ENCODE measurements around the gene C1QTNF4. TPM values are rescaled to one million over a fixed set of nuclear protein-coding genes. Genes with fewer than 3 reads are reported as not detected.

Gene C1QTNF4
- polyA plus RNA-seq, 1 donor (not counting 4 experiments of a cell fraction or from before 2014, with no cell fraction given), result not detected

DNA sequence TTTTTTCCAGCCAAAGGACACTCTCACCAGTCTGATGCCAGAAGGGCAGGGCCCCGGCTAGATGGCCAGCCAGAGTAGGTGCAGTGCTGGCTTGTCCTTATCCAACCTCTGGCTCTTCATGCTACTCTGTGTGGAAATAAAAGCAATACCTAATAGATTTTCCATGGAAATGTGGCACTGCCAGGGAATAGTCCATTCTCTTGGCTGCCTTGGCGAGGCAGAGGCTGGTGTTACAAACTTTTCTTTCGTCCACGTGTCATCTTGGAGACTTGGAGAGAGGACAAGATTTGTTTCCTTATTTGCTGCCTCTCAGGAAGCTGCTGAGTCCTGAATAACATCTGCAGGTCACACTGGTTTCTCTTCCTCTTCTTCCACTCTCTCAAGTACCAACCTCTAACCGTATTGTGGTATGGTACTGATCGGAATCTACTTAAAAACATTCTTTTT, 17.2 kb upstream of the C1QTNF4 start:
- FAIRE-seq (no peak), DNase-seq (ENCODE audit: low read depth, low spot score) (no peak)
- H4K20me1 ChIP-seq (ENCODE audit: control insufficient read depth, extremely low read depth, insufficient read depth, low read length), result no peaks in the 10 kb centered on the region
- TF ChIP-seq EZH2 (IDR thresholded peaks at IDR 0.05; ENCODE audit: low read length), result no peak
- no peaks in the 10 kb centered on the region for H3K9me1 ChIP-seq (ENCODE audit: control insufficient read depth, extremely low read depth, insufficient read depth, low read length)
- no peaks in the 10 kb centered on the region for H3K9me3 ChIP-seq (ENCODE audit: control insufficient read depth, low read depth, low read length)
- no peaks in the 10 kb centered on the region for H3K27me3 ChIP-seq (ENCODE audit: control insufficient read depth, extremely low read depth, insufficient read depth, low read length)
- no peaks in the 10 kb centered on the region for H3K36me3 ChIP-seq (ENCODE audit: control insufficient read depth in 2 of 2, extremely low read depth in 1 of 2, insufficient read depth in 2 of 2, low read length in 2 of 2)
- dilution Hi-C loops (cut with MboI; ENCODE audit: extremely low pct_ligation_motif_present, low sequenced_read_pairs), result no loop called here
- H3K4me2 ChIP-seq (ENCODE audit: control insufficient read depth, extremely low read depth, insufficient read depth, low read depth, low read length), result no peak overlapping the region
- H3K79me2 ChIP-seq (ENCODE audit: control insufficient read depth, insufficient read depth, low read length), result no peaks in the 10 kb centered on the region
- H2AFZ ChIP-seq (ENCODE audit: control insufficient read depth, low read length), result no peak overlapping the region
- H3K4me1 ChIP-seq (ENCODE audit: control insufficient read depth, extremely low read depth, insufficient read depth, low read length), result no peaks in the 10 kb centered on the region
- no peak overlapping the region for H3K27ac ChIP-seq (ENCODE audit: control insufficient read depth, insufficient read depth, low read length)
- H3K4me3 ChIP-seq (ENCODE audit: control insufficient read depth in 2 of 3, extremely low read depth in 1 of 3, insufficient read depth in 2 of 3, low read depth in 1 of 3, low read length in 3 of 3), result no peak overlapping the region
- H3K9ac ChIP-seq (ENCODE audit: control insufficient read depth, extremely low read depth, insufficient read depth, low read length), result no peak overlapping the region

DNA sequence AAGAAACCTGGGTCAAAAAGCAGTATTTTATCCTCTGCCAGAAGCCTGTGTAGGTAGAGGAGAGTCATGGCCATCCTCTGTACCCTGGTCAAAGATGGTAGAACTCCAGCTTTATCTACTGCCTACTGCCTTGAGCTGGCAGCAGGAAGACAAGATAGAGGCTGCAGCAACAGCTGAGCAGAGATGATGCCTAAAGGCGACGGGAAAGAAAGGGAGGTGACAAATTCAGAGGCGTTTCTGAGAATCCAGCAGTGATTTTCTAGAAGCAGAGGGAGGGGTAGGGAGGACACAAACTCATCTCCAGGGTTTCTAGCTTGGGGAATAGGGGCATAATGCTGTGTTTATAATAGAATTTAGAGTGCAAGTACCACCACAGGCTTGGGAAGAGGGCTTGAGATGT, 15.5 kb upstream of the C1QTNF4 start:
- Histone ChIP-seq H3K4me1 (ENCODE audit: control insufficient read depth, extremely low read depth, insufficient read depth, low read length) (no peaks in the 10 kb centered on the region), H3K4me2 (ENCODE audit: control insufficient read depth, extremely low read depth, insufficient read depth, low read depth, low read length) (no peak overlapping the region), H3K9me3 (ENCODE audit: control insufficient read depth, low read depth, low read length) (no peaks in the 10 kb centered on the region), H3K9me1 (ENCODE audit: control insufficient read depth, extremely low read depth, insufficient read depth, low read length) (no peaks in the 10 kb centered on the region), H3K4me3 (ENCODE audit: control insufficient read depth in 2 of 3, extremely low read depth in 1 of 3, insufficient read depth in 2 of 3, low read depth in 1 of 3, low read length in 3 of 3) (no peak overlapping the region), H3K36me3 (ENCODE audit: control insufficient read depth in 2 of 2, extremely low read depth in 1 of 2, insufficient read depth in 2 of 2, low read length in 2 of 2) (no peaks in the 10 kb centered on the region), H3K27me3 (ENCODE audit: control insufficient read depth, extremely low read depth, insufficient read depth, low read length) (no peaks in the 10 kb centered on the region), H3K79me2 (ENCODE audit: control insufficient read depth, insufficient read depth, low read length) (no peaks in the 10 kb centered on the region), H2AFZ (ENCODE audit: control insufficient read depth, low read length) (no peak overlapping the region), H4K20me1 (ENCODE audit: control insufficient read depth, extremely low read depth, insufficient read depth, low read length) (no peaks in the 10 kb centered on the region), H3K9ac (ENCODE audit: control insufficient read depth, extremely low read depth, insufficient read depth, low read length) (no peak overlapping the region), H3K27ac (ENCODE audit: control insufficient read depth, insufficient read depth, low read length) (no peak overlapping the region)
- DNase-seq (ENCODE audit: low read depth, low spot score), result no peak
- TF ChIP-seq, protein P1, sequence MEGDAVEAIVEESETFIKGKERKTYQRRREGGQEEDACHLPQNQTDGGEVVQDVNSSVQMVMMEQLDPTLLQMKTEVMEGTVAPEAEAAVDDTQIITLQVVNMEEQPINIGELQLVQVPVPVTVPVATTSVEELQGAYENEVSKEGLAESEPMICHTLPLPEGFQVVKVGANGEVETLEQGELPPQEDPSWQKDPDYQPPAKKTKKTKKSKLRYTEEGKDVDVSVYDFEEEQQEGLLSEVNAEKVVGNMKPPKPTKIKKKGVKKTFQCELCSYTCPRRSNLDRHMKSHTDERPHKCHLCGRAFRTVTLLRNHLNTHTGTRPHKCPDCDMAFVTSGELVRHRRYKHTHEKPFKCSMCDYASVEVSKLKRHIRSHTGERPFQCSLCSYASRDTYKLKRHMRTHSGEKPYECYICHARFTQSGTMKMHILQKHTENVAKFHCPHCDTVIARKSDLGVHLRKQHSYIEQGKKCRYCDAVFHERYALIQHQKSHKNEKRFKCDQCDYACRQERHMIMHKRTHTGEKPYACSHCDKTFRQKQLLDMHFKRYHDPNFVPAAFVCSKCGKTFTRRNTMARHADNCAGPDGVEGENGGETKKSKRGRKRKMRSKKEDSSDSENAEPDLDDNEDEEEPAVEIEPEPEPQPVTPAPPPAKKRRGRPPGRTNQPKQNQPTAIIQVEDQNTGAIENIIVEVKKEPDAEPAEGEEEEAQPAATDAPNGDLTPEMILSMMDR (optimal IDR thresholded peaks at IDR 0.05 in 1 of 3, IDR thresholded peaks at IDR 0.05 in 1 of 3, conservative IDR thresholded peaks at IDR 0.05 in 1 of 3; ENCODE audit: extremely low read depth in 1 of 3, insufficient read depth in 2 of 3, low read length in 3 of 3), result no peak
- no peak for TF ChIP-seq EZH2 (IDR thresholded peaks at IDR 0.05; ENCODE audit: low read length)
- no peak for FAIRE-seq
- dilution Hi-C loops (cut with MboI; ENCODE audit: extremely low pct_ligation_motif_present, low sequenced_read_pairs), result no loop called here

DNA sequence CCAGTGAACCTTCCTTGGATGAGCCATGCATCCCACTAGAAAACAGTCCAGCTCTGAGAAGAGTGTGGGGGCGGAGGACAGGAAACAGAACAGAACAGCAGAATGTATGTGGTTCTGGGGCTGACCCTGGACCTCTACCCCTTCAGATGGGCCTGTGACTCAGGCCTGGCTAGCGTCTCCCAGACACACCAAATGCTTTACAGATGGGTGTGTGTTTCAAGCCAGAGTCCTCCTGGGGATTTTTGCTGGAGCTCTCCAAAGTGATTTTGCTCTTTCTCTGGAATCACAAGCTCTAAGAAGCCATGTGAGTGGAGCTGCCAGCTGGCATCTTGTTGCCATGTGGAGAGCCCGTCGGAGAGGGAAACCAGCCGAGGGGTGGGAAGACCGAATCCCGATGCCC, 13.2 kb upstream of the C1QTNF4 start:
- no peak overlapping the region for H2AFZ ChIP-seq (ENCODE audit: control insufficient read depth, low read length)
- no peak for FAIRE-seq
- H3K4me3 ChIP-seq (ENCODE audit: control insufficient read depth in 2 of 3, extremely low read depth in 1 of 3, insufficient read depth in 2 of 3, low read depth in 1 of 3, low read length in 3 of 3), result no peak overlapping the region
- no peak for DNase-seq (ENCODE audit: low read depth, low spot score)
- H3K9me1 ChIP-seq (ENCODE audit: control insufficient read depth, extremely low read depth, insufficient read depth, low read length), result no peaks in the 10 kb centered on the region
- no peak overlapping the region for H3K4me2 ChIP-seq (ENCODE audit: control insufficient read depth, extremely low read depth, insufficient read depth, low read depth, low read length)
- no peaks in the 10 kb centered on the region for H3K79me2 ChIP-seq (ENCODE audit: control insufficient read depth, insufficient read depth, low read length)
- no peaks in the 10 kb centered on the region for H3K4me1 ChIP-seq (ENCODE audit: control insufficient read depth, extremely low read depth, insufficient read depth, low read length)
- no peaks in the 10 kb centered on the region for H3K9me3 ChIP-seq (ENCODE audit: control insufficient read depth, low read depth, low read length)
- H3K27ac ChIP-seq (ENCODE audit: control insufficient read depth, insufficient read depth, low read length), result no peak overlapping the region
- TF ChIP-seq EZH2 (IDR thresholded peaks at IDR 0.05; ENCODE audit: low read length), result no peak
- TF ChIP-seq, protein P1 (optimal IDR thresholded peaks at IDR 0.05 in 1 of 3, IDR thresholded peaks at IDR 0.05 in 1 of 3, conservative IDR thresholded peaks at IDR 0.05 in 1 of 3; ENCODE audit: extremely low read depth in 1 of 3, insufficient read depth in 2 of 3, low read length in 3 of 3), result no peak
- H3K36me3 ChIP-seq (ENCODE audit: control insufficient read depth in 2 of 2, extremely low read depth in 1 of 2, insufficient read depth in 2 of 2, low read length in 2 of 2), result no peaks in the 10 kb centered on the region
- no peaks in the 10 kb centered on the region for H4K20me1 ChIP-seq (ENCODE audit: control insufficient read depth, extremely low read depth, insufficient read depth, low read length)
- dilution Hi-C loops (cut with MboI; ENCODE audit: extremely low pct_ligation_motif_present, low sequenced_read_pairs), result no loop called here
- H3K9ac ChIP-seq (ENCODE audit: control insufficient read depth, extremely low read depth, insufficient read depth, low read length), result no peak overlapping the region
- H3K27me3 ChIP-seq (ENCODE audit: control insufficient read depth, extremely low read depth, insufficient read depth, low read length), result no peaks in the 10 kb centered on the region
